Heart left ventricle (tissue), 16 donors: ENCODE results near the gene AIMP1. TPM values are rescaled to one million over a fixed set of nuclear protein-coding genes. Genes with fewer than 3 reads are reported as not detected.

ENCODE experiments used
- ATAC-seq, 4 donors: fragments of 200-7000 bp; cut with Tn5 transposase; one replicate each; pipeline ENCODE4 v1.9.1; 2020 to 2022; ENCODE audit warnings: moderate library complexity in 4 of 4, mild to moderate bottlenecking in 3 of 4, moderate number of reproducible peaks in 1 of 4
- DNase-seq, 5 donors: peaks; one replicate each; pipeline ENCODE4 v3.0.0-alpha.2; 2020
- H3K27ac ChIP-seq, 12 donors: fragments of 200-600 bp; sonication (generic) in 4 of 12; one replicate each; pipeline versions ENCODE4 v1.5.0 to v1.8.0; 2016 to 2022; ENCODE audit warnings: mild to moderate bottlenecking in 2 of 12
- H3K27me3 ChIP-seq, 9 donors: fragments of 200-600 bp; sonication (generic) in 2 of 9; one replicate each; pipeline versions ENCODE4 v1.5.1 to v1.8.0; 2016 to 2022; ENCODE audit warnings: mild to moderate bottlenecking in 3 of 9
- H3K36me3 ChIP-seq, 9 donors: fragments of 200-600 bp; sonication (generic) in 2 of 9; one replicate each; pipeline versions ENCODE4 v1.5.0 to v1.8.0; 2018 to 2022; ENCODE audit warnings: mild to moderate bottlenecking in 2 of 9
- H3K4me1 ChIP-seq, 12 donors: fragments of 200-600 bp; sonication (generic) in 4 of 12; one replicate each; pipeline versions ENCODE4 v1.5.0 to v1.8.0; 2016 to 2022; ENCODE audit warnings: mild to moderate bottlenecking in 3 of 12
- H3K4me3 ChIP-seq, 12 donors: fragments of 200-600 bp; sonication (generic) in 4 of 12; one replicate each; pipeline versions ENCODE4 v1.5.0 to v1.8.0; 2017 to 2022; ENCODE audit warnings: mild to moderate bottlenecking in 9 of 12, moderate library complexity in 4 of 12
- H3K9me3 ChIP-seq, 12 donors: fragments of 200-600 bp; sonication (generic) in 4 of 12; one replicate each; pipeline versions ENCODE4 v1.5.0 to v1.8.0; 2016 to 2022; ENCODE audit warnings: mild to moderate bottlenecking in 1 of 12
- POLR2A ChIP-seq, 2 donors: fragments of 450-650 bp; IDR thresholded peaks; one replicate each; pipeline ENCODE4 v1.6.1; 2017; ENCODE audit warnings: antibody characterized with exemption in 2 of 2, mild to moderate bottlenecking in 2 of 2, moderate library complexity in 2 of 2
- WGBS, 4 donors: extraction: QIAGEN DNeasy Blood & Tissue Kit in 2 of 4; methylation state at CpG; one replicate each; pipeline versions ENCODE4 v1.1.5 to v1.1.7; 2013 to 2018; 5-methylcytosine and 5-hydroxymethylcytosine counted together
- intact Hi-C, 10 donors: fragments of 100-400 bp; cut with DNase I; formaldehyde crosslinking; loops; one replicate each; pipeline versions ENCODE4 v1.11.1 to v1.14.2; 2022
- polyA plus RNA-seq, 2 donors: library from polyadenylated mRNA; stranded (reverse); fragments of 200-250 nt; gene quantifications; one replicate each; pipeline ENCODE4 v1.2.3, GENCODE V29; 2013
- total RNA-seq, 9 donors: library from RNA; depleted of rRNA in 2 of 9; stranded (reverse); fragments of >200 nt in 2 of 9; fragmentation: NEBNext Ultra II Directional in 3 of 9; extraction: Animal tissue kit (Norgen Biotek cat#: 25700) in 3 of 9; gene quantifications; one replicate each; pipeline versions ENCODE4 v1.1.0 to v1.2.4, GENCODE V29; 2016 to 2023
- TF ChIP-seq, protein P1 (sequence below), 12 donors: fragments of 200-600 bp; sonication (generic) in 4 of 12; IDR thresholded peaks; one replicate each; pipeline versions ENCODE4 v1.5.0 to v1.8.0; 2018 to 2022; ENCODE audit warnings: antibody characterized with exemption in 12 of 12, mild to moderate bottlenecking in 5 of 12
- donor health status: ischemic (EF 13 %, LVEDD 7.1; RV severe dilation, severe dysfunction).
- donor health status: healthy with polysubstance abuse.
- donor health status: DM: no; HTN: yes; CAD: no.
- donor health status: DM: no; HTN: no; CAD: no.
- donor health status: ischemic (EF 25% LVEDD 6.9; RV normal size, moderate dysfunction).
- donor health status: ischemic (EF 25% LVEDD 5.7; RV mildly dilated, moderate dysfunction).
- donor health status: healthy.
- donor health status: DM: yes; HTN: yes; CAD: no.
- donor health status: ischemic (EF 35%, LVEDD 5.7; RV mildly dilated, moderate dysfunction).
- donor health status: nonischemic (EF 11% LVEDD 7.7; RV severe dilation, severe dysfunction).
- donor health status: DM: yes; HTN: yes; CAD: no.
- donor health status: PGD.
- donor health status: ischemic (EF 29% LVEDD 5.4; RV normal size, mild dysfunction).
- donor health status: nonischemic (EF 23%, LVEDD 6.1; RV moderate dilation, normal function).

Gene AIMP1
- total and polyA plus RNA-seq, 11 donors, result 15.6 to 37.7 (median 29.4) TPM

DNA sequence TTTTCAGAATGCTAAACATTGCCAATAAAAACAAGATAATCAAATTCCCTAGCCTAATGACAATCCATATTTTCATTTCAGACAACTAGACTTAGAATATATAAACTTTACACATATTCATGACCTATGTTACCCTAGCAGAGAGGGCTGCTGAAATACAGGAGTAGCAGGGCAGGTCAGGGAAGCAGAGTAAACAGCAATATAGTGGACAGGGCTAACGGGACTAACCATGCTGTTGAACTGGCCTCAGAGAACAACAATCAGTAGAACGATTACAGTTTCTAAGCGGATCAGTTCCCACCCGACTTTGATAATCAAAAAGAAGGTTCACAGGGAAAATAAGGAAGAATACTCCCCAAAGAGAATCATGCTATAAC lies 14.3 kb upstream of the AIMP1 start:
- ATAC-seq (no peak), DNase-seq (no peak)
- H3K36me3 ChIP-seq, result peaks cover 0 to 56% (median 12%) of the 10 kb centered on the region in 9 donors
- H3K9me3 ChIP-seq, result no peaks in the 10 kb centered on the region
- intact Hi-C loops, result no loop called here
- no peak overlapping the region for H3K27ac ChIP-seq
- TF ChIP-seq, protein P1, sequence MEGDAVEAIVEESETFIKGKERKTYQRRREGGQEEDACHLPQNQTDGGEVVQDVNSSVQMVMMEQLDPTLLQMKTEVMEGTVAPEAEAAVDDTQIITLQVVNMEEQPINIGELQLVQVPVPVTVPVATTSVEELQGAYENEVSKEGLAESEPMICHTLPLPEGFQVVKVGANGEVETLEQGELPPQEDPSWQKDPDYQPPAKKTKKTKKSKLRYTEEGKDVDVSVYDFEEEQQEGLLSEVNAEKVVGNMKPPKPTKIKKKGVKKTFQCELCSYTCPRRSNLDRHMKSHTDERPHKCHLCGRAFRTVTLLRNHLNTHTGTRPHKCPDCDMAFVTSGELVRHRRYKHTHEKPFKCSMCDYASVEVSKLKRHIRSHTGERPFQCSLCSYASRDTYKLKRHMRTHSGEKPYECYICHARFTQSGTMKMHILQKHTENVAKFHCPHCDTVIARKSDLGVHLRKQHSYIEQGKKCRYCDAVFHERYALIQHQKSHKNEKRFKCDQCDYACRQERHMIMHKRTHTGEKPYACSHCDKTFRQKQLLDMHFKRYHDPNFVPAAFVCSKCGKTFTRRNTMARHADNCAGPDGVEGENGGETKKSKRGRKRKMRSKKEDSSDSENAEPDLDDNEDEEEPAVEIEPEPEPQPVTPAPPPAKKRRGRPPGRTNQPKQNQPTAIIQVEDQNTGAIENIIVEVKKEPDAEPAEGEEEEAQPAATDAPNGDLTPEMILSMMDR (IDR thresholded peaks at IDR 0.05), result no peak
- no peak for TF ChIP-seq POLR2A (IDR thresholded peaks at IDR 0.05)
- no peak overlapping the region for H3K4me3 ChIP-seq
- H3K27me3 ChIP-seq, result no peaks in the 10 kb centered on the region
- WGBS, 4 donors, result 82 to 94% (median 84%) methylated on average over 4 of the region's 4 CpGs
- H3K4me1 ChIP-seq, result peaks cover 0 to 3% (median 0%) of the 10 kb centered on the region in 12 donors

DNA sequence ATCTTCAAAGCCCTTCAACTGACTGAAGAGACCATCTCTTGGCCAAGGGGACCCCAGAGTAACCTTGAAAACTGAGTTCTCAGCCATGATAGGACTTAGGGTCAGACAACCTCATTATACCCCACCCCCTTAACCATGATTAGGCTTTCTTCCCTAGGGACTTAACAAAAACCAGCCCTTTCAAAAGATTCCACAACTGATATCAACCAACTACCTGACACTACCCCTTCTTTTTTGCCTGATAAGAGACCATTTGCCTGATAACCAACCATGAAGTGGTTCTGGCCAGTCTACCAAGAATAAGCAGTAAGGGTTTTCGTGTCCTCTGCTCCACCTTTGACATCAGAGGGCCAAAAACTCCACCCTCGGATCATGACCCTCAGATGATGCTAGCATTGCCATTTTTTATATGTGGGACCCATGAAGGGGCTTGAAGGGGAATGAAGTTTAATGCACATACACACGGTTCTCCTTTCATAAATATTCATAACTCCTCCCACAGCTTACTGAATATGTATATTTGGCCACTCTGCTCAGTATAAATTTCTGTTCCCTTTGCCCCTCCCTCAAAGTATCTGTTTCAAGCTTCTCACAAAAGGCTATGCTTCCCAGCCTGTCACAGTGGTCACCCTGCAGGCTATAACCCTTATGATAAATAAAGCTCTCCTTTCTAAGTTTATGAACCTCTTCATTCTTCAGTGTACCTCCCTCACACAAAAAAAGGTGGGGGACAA lies 12.6 kb upstream of the AIMP1 start:
- no peaks in the 10 kb centered on the region for H3K27me3 ChIP-seq

DNA sequence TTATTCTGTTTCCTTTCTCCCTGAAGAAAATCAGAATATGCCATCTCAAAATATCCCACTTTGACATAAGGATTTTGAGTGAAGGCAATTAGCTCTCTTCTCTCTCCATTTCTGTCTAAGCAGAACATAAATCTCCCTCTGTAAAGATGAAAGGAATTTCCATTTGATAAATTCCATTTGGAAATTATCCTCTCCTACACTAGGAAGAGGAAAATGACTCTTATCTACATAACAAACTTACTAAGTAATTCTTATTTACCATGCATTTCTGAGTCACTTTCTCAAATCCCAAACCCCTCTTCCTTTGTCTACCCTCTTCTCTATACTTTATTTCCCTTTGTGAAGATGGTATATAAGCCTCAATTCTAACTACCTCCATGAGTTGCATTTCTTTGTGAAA lies 11.7 kb upstream of the AIMP1 start:
- Histone ChIP-seq H3K4me3 (no peak overlapping the region), H3K36me3 (peaks cover 0 to 51% (median 23%) of the 10 kb centered on the region in 9 donors), H3K27ac (no peak overlapping the region), H3K27me3 (no peaks in the 10 kb centered on the region), H3K4me1 (peaks cover 0 to 3% (median 0%) of the 10 kb centered on the region in 12 donors), H3K9me3 (no peaks in the 10 kb centered on the region)
- ATAC-seq, result no peak
- TF ChIP-seq POLR2A (IDR thresholded peaks at IDR 0.05), result no peak
- TF ChIP-seq, protein P1 (IDR thresholded peaks at IDR 0.05), result no peak
- intact Hi-C loops, result no loop called here
- no peak for DNase-seq

More for the DNA sequence above, 12.6 kb upstream of the AIMP1 start:
- ATAC-seq (no peak), DNase-seq (no peak)
- H3K27ac ChIP-seq, result no peak overlapping the region
- intact Hi-C loops, result no loop called here
- H3K4me3 ChIP-seq, result no peak overlapping the region
- WGBS, 4 donors, result 72 to 83% (median 81%) methylated on average over 3 of the region's 3 CpGs
- H3K9me3 ChIP-seq, result no peaks in the 10 kb centered on the region
- H3K36me3 ChIP-seq, result peaks cover 0 to 60% (median 29%) of the 10 kb centered on the region in 9 donors
- peaks cover 0 to 3% (median 0%) of the 10 kb centered on the region in 12 donors for H3K4me1 ChIP-seq
- no peak for TF ChIP-seq POLR2A (IDR thresholded peaks at IDR 0.05)
- TF ChIP-seq, protein P1 (IDR thresholded peaks at IDR 0.05), result no peak

DNA sequence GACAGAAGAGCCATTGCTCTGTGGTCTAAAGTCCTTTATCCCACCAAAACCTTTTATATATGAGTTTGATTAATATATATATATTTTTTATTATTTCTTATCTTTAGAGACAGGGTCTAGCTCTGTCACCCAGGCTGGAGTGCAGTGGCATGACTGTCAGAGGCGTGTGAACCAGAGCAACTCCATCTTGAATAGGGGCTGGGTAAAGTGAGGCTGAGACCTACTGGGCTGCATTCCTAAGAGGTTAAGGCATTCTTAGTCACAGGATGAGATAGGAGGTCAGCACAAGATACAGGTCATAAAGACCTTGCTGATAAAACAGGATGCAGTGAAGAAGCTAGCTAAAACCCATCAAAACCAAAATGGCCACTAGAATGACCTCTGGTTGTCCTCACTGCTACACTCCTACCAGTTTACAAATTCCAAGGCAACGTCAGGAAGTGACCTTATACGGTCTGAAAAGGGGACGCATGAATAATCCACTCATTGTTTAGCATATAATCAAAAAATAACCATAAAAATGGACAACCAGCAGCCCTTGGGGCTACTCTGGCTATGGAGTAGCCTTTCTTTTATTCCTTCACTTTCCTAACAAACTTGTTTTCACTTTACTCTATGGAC lies 10.8 kb upstream of the AIMP1 start:
- Histone ChIP-seq H3K4me1 (peaks cover 0 to 3% (median 0%) of the 10 kb centered on the region in 12 donors), H3K36me3 (peaks cover 0 to 42% (median 18%) of the 10 kb centered on the region in 9 donors), H3K9me3 (no peaks in the 10 kb centered on the region), H3K27me3 (no peaks in the 10 kb centered on the region), H3K4me3 (no peak overlapping the region), H3K27ac (no peak overlapping the region)
- no peak for DNase-seq
- TF ChIP-seq POLR2A (IDR thresholded peaks at IDR 0.05), result no peak
- TF ChIP-seq, protein P1 (IDR thresholded peaks at IDR 0.05), result no peak
- 88 to 91% (median 90%) methylated on average over 4 of the region's 4 CpGs for WGBS, 4 donors
- intact Hi-C loops, result no loop called here
- ATAC-seq, result no peak
